ENCODE results near the gene CST4.

Gene CST4

DNA sequence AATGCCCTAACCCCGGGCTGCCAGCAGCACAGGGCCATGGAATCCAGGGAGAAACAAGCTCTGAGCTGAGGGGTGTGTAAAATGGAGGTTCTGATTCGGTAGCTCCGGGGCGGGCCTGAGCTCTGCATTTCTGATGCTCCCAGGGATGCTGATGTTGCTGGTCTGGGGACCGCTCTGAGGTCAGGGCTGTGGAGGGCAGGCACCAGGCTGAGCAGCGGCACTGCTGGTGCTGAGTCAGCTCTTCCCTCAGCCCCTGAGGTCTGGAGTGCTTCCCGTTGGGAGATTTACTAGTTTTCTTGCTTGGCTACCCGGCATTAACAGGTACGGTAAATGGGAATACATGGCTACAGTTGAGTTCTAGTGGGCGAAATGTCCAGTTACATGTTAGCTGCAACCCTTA is 32.5 kb downstream of the CST4 start:
- TF ChIP-seq FOXP2 (optimal IDR thresholded peaks at IDR 0.05; ENCODE audit: borderline replicate concordance, extremely low read depth, extremely low read length, insufficient read depth) (no peak), SIN3A (IDR thresholded peaks at IDR 0.05; ENCODE audit: borderline replicate concordance, insufficient read depth, low read length) (no peak), TAF1 (IDR thresholded peaks at IDR 0.05; ENCODE audit: borderline replicate concordance, insufficient read depth, low read length) (no peak), POLR2AphosphoS5 (IDR thresholded peaks at IDR 0.05; ENCODE audit: low read depth, low read length) (no peak)
- TF ChIP-seq, protein P1, sequence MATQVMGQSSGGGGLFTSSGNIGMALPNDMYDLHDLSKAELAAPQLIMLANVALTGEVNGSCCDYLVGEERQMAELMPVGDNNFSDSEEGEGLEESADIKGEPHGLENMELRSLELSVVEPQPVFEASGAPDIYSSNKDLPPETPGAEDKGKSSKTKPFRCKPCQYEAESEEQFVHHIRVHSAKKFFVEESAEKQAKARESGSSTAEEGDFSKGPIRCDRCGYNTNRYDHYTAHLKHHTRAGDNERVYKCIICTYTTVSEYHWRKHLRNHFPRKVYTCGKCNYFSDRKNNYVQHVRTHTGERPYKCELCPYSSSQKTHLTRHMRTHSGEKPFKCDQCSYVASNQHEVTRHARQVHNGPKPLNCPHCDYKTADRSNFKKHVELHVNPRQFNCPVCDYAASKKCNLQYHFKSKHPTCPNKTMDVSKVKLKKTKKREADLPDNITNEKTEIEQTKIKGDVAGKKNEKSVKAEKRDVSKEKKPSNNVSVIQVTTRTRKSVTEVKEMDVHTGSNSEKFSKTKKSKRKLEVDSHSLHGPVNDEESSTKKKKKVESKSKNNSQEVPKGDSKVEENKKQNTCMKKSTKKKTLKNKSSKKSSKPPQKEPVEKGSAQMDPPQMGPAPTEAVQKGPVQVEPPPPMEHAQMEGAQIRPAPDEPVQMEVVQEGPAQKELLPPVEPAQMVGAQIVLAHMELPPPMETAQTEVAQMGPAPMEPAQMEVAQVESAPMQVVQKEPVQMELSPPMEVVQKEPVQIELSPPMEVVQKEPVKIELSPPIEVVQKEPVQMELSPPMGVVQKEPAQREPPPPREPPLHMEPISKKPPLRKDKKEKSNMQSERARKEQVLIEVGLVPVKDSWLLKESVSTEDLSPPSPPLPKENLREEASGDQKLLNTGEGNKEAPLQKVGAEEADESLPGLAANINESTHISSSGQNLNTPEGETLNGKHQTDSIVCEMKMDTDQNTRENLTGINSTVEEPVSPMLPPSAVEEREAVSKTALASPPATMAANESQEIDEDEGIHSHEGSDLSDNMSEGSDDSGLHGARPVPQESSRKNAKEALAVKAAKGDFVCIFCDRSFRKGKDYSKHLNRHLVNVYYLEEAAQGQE (IDR thresholded peaks at IDR 0.05; ENCODE audit: insufficient read depth in 1 of 2, low read depth in 2 of 2, low read length in 2 of 2): no peak

DNA sequence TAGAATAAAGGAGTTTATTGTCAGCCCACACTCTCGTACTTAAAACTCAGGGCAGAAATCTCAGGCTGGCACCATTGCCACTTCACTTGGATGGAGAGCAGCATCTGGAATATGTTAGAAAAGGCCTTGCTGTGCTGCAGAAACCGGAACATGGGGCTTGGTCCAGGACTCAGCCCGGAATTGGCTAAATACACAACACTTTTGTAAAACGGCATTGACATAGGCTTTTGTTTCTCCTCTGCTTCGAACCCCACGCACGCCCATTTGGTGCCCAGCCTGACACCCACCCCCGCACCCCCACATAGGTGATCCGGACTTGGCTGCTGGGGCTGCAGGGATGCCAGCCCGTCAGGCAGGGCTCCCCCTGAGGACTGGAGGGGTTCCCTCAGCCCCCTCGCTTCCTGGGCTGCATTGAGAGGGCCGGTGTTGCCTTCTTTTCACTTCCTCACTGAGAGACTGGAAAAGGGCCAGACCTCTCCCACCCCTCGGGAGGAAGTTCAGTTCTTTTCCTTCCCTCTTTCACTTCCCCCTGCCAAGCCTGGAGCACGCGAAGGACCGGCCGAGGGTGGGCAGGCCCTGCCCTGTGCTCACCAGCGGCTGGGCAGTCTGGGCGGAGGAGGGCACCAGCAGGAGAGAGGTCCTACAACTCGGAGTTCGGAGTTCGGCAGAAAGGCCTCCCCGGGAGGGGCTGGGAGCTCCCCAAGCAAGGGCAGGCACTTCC is 33.2 kb downstream of the CST4 start:
- TF ChIP-seq, protein P1 (IDR thresholded peaks at IDR 0.05; ENCODE audit: insufficient read depth in 1 of 2, low read depth in 2 of 2, low read length in 2 of 2): no peak
- TF ChIP-seq FOXP2 (optimal IDR thresholded peaks at IDR 0.05; ENCODE audit: borderline replicate concordance, extremely low read depth, extremely low read length, insufficient read depth) (no peak), TAF1 (IDR thresholded peaks at IDR 0.05; ENCODE audit: borderline replicate concordance, insufficient read depth, low read length) (no peak), POLR2AphosphoS5 (IDR thresholded peaks at IDR 0.05; ENCODE audit: low read depth, low read length) (no peak), SIN3A (IDR thresholded peaks at IDR 0.05; ENCODE audit: borderline replicate concordance, insufficient read depth, low read length) (no peak)

DNA sequence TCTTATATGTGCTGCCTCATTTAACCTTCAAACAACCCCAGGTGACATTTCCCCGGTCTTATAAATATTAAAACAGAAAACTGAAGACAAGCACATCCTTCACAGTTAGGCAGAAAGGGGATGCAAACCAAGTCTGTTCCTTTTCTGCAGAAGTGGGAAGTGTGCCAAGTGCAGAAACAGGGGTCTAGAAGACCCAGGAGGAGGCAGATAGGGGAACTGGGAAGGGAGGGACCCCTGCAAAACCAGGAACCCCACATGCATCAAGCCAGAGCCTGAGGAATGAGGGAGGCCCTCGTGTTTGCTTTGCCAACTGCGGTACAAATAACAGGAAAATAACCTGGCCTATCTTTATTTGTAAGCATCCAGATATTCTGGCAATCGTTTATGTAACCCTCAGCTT is 34.1 kb downstream of the CST4 start:
- TF ChIP-seq, protein P1 (IDR thresholded peaks at IDR 0.05; ENCODE audit: insufficient read depth in 1 of 2, low read depth in 2 of 2, low read length in 2 of 2): no peak
- TF ChIP-seq FOXP2 (optimal IDR thresholded peaks at IDR 0.05; ENCODE audit: borderline replicate concordance, extremely low read depth, extremely low read length, insufficient read depth): no peak
- no peak for TF ChIP-seq TAF1 (IDR thresholded peaks at IDR 0.05; ENCODE audit: borderline replicate concordance, insufficient read depth, low read length)
- no peak for TF ChIP-seq POLR2AphosphoS5 (IDR thresholded peaks at IDR 0.05; ENCODE audit: low read depth, low read length)
- TF ChIP-seq SIN3A (IDR thresholded peaks at IDR 0.05; ENCODE audit: borderline replicate concordance, insufficient read depth, low read length): no peak

DNA sequence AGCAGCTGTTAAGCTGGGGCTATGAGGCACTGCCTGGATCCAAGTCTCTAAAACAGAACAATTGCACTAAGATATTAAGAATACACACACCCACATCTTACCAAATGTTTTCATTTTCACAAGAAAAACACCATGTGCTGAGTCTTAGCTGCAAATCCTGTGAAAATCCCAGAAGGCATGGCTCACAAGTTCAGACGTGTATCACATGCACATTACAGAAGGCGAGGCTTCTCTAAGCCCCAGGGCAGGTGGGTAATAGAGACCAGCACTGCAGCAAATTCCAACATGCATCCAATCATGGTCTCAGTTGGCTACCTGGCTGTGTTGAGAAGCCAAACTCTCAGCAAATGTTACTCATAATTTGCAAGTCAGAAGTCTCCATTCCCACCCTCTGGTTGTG is 34.8 kb downstream of the CST4 start:
- TF ChIP-seq SIN3A (IDR thresholded peaks at IDR 0.05; ENCODE audit: borderline replicate concordance, insufficient read depth, low read length): no peak
- no peak for TF ChIP-seq FOXP2 (optimal IDR thresholded peaks at IDR 0.05; ENCODE audit: borderline replicate concordance, extremely low read depth, extremely low read length, insufficient read depth)
- no peak for TF ChIP-seq POLR2AphosphoS5 (IDR thresholded peaks at IDR 0.05; ENCODE audit: low read depth, low read length)
- no peak for TF ChIP-seq TAF1 (IDR thresholded peaks at IDR 0.05; ENCODE audit: borderline replicate concordance, insufficient read depth, low read length)
- TF ChIP-seq, protein P1 (IDR thresholded peaks at IDR 0.05; ENCODE audit: insufficient read depth in 1 of 2, low read depth in 2 of 2, low read length in 2 of 2): no peak

All from PFSK-1 (cell line).